TTC549 (cell line): ENCODE results near the gene CHKB.

Experiments used
- FAIRE-seq: peaks from 2 replicates; lab custom pipeline; 2012; peaks lifted over from hg19 to GRCh38; lab: Jason Lieb, UNC

The CHKB gene

DNA sequence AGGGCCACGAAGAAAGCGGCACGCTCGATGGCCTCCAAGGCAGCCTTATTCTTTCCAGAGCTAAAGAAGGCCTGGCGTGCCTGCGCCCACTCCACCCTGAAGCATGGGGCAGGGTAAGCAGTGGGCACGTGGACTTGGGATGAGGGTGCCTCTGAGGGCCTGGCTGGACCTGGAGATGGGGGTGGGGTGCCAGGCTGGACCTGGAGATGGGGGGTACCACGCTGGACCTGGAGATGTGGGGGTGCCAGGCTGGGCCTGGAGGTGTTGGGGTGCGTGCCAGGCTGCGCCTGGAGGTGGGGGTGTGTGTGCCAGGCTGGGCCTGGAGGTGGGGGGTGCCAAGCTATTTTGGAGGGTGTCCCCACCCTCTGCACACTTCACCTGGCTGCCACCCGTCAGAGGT, 9.7 kb downstream of the CHKB start:
- FAIRE-seq: no peak

DNA sequence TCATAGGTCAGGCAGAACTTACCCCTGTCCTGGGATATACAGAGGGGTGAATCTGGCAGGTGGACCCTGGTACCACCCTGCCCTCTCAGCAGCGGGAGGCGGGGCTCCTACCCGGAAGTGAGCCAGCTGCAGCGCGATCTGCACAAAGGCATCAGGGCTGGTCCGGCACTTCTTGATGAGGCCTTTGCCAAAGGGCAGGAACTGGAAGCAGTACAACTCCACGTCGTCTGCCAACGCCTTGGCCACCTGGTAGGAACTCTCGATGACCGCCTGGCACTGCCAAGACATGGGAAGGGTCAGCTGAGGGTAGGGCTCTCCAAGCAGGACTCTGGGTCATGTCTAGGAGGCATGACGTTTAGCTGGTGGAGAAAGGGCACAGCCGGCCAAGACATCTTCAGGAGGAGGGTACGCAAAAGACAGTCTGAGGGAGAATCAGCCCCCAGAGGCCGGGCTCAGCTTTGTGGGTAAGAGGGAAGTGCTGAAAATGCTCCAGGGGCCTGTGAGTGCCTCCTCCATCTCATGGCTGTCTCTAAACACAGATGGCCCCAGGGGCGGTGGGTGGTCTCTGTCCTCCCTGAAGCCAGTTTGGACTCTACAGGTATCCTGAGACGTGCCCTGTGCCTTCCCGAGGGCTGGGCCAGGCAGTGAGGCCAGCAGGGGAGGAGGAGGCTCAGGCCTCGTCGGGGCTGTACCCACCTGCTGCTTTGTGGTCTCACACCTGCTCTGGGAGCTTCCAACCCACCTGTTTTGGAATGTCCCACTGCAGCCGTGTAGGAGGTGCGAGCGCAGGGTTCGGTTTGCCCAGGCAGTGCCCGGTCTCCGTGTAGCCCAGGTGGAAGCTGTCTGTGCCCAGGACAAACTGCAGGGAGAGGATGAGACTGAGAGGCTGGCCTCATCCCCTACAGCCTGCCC, 11.1 kb downstream of the CHKB start:
- no peak for FAIRE-seq

DNA sequence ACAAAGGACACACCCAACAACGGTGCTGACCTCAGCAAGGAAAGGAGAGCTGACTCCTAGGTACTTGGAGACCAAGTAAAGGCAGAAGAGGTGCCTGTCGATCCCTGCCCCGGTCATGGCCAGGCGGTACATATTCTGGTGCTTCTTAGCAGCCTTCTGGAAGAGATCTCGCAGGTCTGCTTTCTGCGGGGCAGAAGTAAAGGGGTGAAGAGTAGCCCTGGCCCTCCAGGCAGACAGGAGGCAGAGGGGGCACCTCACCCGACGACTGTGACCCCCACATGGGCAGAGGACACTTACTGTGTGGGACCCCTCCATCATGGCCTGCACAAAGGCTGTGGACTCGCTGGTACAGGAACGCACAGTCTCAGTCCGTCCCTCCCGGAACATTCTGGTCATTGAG, 11.8 kb downstream of the CHKB start:
- FAIRE-seq: no peak

DNA sequence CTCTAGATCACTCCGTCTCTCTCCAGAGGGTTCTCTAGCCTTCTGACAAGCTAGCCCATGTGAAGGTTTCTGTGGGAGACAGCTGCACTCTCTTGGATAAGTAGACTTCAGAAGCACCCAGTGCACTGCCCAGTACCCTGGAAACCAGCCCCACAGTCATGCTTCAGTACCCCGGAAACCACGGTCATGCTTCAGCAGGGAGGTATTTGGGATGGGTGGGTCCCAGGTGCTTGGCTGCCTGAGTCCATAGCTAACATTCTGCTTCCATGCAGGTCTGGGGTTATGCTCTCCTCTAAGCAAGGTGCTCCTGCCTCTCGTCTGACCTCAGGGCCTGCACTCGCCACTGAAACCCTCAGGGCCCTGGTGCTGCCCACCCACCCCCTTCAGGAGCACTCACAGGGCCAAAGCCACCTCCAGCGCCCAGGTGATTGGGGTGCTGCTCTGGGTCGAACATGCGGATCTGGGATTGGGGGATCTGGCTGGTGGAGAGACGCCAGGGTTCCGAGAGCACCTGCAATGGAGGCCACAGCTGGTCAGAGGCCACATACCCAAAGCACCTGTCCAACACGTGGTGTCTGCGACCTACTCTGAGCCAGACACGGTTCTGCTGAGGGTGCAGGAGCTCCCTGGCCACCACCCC, 12.6 kb downstream of the CHKB start:
- FAIRE-seq: no peak

DNA sequence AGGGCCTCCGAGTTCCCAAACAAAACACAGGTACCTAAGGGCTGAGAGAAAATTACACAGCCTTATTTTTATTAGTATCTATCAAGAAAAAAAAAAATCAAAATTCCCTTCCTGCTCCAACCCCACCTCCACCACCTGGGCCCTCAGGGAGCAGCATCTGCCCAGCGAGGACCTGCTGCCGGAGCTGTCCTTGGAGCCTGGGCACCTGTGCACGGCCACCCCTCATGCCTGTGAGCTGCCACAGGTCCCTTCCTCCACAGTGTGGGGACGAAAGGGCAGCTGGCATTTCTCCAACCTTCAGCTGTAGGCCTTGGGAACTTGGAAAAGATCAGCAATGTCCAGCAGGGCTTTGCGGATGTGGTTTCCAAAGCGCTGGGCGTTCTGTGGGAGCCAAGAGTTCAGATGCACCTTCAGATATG, 13.6 kb downstream of the CHKB start:
- FAIRE-seq: no peak

DNA sequence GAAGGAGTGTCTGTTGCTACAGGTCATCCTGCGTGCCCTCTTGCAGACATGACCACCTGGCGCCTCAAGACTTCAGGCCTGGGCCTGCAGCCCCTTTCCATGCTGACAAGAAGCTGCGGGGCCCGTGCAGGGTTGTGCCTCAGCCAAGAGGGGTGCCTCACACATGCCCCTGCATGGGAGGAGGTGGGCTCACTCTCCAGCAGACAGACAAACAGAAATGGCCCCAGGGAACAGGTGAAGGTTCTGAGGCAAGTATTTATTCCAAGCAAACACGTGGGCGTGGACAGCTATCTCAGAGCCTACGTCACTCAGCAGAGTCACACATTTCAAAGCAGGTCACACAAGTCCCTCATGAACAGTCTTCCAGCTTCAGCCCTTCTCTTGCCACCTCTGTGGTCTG, 14.0 kb downstream of the CHKB start:
- FAIRE-seq: no peak

DNA sequence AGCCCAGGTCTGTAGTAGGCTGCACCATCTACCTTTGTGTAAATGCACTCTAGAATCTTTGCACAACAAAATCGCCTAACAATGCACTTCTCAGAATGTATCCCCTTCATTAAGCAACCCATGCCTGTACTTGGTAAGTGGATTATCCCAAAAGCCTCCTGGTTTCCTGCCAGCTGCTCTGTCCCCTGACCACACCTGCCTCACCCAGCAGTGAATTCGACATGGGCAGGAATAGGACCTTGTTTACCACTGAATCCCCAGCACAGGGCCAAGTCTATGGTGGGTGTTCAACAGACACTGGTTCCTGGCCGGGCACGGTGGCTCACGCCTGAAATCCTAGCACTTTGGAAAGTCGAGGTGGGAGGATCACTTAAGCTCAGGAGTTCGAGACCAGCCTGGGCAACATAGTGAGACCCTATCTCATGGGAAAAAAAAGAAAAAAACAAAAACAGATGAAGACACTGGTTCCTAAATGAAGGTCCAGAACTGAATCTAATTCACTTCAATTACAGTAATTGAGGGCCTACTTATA, 14.9 kb downstream of the CHKB start:
- no peak for FAIRE-seq

DNA sequence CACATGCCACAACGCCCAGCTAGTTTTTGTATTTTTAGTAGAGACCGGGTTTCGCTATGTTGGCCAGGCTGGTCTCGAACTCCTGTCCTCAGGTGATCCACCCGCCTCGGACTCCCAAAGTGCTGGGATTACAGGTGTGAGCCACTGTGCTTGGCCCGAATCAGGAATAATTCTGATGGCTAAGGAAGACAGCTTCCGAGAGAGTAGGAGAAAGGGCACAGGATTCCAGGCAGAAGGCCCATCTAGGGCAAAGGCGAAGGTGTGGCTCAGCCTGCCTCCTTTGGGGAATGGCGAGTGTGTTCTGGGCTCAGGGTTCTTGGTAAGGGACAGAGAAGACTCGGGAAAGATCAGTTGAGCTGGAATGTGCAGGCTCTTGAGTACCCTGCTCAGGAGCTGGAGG, 18.4 kb downstream of the CHKB start:
- FAIRE-seq: no peak

DNA sequence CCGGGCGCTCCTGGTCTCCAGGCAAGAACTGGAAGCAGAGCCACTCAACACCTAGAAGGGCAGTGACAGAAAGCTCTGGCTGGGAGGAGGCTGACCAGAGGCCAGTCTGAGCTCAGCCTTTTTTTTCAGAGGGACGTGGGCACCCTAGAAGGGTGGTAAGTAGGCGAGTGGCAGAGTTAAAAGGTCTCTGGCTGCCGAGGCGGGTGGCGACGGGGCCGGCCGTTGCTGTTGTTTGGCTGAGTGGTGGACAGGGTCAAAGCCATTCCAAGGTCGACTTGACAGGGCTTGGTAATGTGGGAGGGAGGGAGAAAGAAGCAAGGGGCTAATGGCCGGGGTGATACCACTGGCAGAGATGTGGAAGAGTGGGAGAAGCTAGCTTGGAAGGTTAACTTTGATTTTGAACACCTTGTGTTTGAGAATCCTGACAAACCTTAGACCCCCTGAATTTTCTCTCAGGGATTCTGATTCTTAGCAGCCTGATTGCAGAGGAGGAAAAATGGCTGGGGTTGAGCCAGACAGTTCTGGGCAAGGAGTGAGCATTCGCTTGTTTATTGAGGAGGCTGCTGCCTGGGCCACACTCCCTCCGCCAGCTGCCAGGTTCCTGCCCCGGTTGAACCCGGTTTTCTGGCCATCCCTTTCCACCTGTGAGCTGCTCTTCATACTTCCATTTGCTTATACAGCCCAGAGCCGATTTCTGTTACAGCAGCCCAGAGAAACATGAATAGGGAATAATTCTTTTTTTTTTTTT, 19.1 kb downstream of the CHKB start:
- FAIRE-seq: no peak

DNA sequence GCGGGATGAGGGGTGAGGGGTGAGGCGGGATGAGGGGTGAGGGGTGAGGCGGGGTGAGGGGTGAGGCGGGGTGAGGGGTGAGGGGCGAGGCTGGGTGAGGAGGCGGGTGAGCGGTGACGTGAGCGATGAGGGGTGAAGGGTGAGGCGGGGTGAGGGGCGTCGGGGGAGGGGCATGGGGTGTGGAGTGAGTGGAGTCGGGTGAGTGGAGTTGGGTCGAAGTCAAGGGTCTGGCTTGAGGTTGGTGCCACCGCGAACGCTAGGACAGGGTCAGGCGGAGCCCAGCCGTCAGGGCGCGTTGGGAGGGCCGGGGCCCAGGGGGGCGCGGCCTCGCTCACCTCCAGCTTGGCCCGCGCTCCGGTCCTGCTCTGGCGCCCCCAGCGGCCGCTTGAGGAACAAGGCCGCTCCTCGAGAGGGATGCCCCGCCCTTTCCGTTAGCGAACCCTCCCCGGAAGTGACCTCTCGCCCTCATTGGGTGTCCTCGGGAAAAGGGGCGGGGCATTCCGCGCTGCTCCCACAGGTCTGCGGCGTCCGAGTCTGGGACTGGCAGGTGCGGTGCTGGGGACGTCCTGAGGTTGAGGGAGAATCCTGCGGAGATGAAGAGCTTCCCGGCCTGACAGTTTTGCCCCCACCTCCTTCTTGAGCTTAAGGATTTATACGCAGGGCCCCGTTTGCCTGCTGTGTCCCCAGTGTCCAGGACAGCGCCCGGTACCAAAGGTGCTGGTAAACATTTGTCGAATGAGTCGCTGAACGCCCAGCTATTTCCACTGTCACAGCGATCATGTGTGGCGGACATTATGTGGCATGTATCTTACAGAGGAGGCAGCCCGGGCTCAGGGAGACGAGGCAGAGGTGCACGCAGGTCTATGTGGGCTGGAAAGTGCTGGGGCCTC, 19.9 kb downstream of the CHKB start, which contains the start of gene SYCE3:
Gene SYCE3, minus strand, starts transcription at position 397 of the 890 bp plus-strand sequence. CDS start 6,514 bp downstream, outside the sequence.
- no peak for FAIRE-seq

DNA sequence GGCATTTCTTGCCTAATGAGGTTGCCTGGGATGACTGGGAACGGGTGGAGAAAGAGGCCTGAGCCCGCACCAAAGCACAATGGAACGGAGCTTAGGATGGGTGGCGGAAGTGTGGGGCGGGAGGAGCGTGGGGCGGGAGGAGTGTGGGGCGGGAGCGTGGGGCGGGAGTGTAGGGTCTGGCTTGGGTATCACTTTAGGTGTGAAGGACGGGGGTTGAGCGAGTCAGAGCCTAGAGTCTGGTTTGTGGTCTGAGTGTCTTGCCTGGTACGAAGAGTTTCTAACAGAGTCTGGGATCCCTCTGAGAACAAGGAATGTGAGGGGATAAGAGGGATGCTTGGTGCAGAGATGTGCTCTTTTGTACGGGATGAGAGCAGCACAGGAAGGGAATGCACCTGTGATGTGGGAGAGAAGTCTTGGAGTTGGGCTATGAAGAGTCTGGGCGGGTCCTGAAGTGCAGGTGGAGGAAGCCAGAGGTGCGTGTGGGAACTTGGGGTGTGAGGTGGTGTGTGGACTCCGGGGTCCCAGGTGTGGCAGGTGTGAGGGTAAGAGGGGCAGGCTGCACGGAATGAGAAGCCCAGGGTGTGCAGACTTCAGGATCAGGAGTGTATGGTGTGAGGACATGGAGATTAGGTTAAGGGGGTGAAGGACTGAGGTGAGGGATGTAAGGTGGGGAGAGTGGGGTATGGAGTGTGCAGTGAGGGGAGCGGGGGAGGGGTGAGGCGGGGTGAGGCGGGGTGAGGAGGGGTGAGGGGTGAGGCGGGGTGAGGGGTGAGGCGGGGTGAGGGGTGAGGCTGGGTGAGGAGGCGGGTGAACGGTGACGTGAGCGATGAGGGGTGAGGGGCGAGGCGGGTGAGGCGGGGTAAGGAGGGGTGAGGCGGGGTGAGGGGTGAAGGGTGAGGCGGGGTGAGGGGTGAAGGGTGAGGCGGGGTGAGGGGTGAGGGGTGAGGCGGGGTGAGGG, 21.0 kb downstream of the CHKB start:
- FAIRE-seq: no peak

DNA sequence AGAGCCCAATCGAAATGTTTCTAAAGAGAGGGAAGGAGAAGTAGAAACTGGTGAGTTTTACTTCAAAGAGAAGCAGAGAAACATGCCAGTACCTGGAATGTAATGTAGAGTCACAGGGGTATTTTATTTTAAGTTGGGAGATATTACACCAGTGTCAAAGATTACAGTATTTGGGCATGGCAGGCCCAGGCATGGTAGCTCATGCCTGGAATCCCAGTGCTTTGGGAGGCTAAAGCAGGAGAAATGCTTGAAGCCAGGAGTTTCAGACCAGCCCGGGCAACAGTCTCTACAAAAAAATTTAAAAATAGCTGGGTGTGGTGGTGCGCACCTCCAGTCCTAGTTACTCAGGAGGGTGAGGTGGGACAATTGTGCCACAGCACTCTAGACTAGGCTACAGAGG, 22.6 kb downstream of the CHKB start:
- no peak for FAIRE-seq

DNA sequence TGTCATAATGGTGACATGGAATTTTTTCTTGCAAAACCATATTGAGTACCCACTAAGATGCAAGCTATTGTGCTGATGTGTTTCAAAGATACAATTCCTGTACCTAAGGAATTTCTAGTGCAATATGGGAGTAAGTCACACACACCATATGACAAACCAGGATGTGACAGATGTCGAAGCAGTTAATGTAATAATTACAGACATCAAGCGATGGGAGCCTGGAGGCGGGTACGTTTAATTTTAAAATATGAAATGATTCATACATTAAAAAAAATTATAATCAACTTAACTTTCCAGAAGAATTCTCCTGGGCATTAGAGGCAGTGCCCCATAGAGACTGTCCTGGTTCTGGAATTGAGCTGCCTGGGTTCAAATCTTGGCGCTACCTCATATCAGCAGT, 25.9 kb downstream of the CHKB start:
- FAIRE-seq: no peak

DNA sequence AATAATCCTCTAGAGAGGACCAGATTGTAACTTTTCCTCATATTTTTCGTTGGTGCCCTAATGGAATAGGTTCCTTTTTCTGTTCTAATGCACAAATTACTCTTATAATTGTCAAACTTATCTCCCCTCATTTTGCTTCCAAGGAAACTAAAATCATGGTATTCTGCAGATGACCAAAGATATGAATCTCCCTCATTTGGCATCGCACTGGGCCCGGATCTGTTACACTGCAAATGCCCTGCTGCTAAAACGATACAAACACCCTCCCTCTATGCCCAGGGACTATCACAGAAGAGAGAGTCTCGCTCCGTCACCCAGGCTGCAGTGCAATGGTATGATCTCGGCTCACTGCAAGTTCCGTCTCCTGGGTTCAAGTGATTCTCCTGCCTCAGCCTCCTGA, 29.3 kb downstream of the CHKB start:
- no peak for FAIRE-seq

DNA sequence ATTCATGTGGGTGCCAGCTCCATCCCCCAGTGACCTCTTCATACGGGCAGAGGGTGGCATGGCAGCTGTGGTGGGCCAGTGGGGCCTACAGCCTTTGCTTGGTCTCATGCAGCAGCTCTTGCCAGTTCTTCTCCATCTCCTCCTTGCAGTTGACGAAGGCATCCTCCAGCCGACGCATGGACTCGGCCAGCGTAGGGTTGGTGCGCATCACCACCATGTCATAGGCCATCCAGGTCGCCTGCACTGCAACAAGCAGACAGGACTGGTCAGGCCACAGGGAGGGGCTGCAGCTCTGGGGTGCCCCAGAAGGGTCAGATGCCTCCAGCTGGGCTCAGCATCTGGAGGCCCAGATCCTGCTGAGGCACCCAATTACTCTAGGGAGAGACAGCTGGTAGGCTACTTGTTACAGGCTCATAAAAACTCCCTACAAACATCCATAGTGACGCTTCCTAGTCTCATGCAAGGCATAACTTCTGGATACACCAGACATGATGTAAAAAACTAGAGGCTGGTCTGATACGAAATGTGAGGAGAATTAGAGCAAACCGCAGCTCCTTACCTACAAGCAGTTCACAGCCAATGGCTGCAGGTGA, 31.4 kb downstream of the CHKB start:
- no peak for FAIRE-seq

DNA sequence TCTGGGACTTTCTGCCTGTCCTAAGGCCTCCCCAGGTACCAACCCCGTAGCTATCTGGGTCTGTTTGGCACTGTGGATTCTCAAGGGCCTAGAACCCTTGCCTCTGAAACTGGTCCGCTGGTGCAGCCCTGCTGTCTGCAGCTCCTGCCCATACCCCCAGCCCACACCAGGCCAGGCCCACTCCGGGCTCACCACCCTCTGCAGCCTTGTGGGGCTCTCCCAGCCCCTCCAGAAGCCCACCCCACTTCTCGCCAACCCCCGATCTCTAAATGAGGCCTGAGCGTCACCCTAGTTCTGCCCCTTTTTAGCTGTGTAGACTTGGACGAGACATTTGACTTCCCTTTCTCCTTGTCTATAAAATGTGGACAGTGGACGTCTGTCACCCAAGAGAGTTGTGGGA, 32.3 kb downstream of the CHKB start:
- no peak for FAIRE-seq

DNA sequence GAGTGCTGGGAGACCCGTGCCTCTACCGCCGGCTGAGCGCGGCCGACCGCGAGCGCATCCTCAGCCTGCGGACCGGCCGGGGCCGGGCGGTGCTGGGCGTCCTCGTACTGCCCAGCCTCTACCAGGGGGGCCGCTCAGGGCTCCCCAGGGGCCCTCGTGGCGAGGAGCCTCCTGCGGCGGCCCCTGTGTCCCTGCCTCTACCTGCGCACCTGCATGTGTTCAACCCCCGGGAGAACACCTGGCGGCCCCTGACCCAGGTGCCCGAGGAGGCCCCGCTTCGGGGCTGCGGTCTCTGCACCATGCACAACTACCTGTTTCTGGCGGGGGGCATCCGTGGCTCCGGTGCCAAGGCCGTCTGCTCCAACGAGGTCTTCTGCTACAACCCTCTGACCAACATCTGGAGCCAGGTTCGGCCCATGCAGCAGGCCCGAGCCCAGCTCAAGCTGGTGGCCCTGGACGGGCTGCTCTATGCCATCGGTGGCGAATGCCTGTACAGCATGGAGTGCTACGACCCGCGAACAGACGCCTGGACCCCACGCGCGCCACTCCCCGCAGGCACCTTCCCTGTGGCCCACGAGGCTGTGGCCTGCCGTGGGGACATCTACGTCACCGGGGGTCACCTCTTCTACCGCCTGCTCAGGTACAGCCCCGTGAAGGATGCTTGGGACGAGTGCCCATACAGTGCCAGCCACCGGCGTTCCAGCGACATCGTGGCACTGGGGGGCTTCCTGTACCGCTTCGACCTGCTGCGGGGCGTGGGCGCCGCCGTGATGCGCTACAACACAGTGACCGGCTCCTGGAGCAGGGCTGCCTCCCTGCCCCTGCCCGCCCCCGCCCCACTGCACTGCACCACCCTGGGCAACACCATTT, 33.5 kb downstream of the CHKB start:
- FAIRE-seq: no peak

DNA sequence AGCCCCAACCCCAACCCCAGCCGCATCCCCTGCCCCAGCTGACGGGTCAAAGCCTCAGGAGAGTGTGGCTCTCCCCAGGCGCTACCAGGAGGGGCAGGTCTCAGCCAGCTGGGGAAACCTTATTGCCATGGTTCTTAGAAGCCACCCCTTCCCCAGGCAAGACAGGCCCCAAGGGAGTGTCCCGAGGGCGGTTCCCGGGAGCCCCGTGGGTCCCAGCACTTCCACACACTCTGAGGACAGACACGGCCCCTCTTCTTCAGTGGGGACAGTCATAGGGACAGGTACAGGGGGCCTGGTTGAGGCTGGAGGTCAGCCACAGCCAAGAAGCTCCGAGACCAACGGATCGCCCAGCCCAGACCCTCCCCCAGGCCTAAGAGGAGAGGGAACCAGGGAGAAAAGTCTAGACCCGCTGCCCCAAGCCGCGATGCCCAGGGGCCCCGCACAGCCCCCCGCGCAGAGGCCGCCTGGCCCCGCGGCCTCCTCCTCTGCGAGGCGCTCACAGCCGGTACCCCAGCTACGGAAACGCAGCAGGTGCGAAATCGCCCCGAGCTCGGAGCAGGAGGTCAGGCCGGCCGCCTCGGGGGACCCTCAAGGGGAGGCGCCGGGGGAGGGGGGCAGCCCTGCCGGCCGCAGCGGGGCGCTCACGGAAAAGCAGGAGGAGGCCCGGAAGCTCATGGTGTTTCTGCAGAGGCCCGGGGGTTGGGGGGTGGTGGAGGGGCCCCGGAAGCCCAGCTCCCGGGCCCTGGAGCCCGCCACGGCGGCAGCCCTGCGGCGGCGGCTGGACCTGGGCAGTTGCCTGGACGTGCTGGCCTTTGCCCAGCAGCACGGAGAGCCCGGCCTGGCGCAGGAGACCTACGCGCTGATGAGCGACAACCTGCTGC, 34.4 kb downstream of the CHKB start:
- no peak for FAIRE-seq
